Esophagus mucosa (tissue), 1 donor: ENCODE data around the gene B4GALT1. TPM values are rescaled to one million over a fixed set of nuclear protein-coding genes. Genes with fewer than 3 reads are reported as not detected.
"Not testable (repeated sequence)": the region's sequence is repeated elsewhere in the genome, so short reads cannot be mapped to it uniquely, and the experiment has no call there.

Source experiments
- ATAC-seq: fragments of 200-7000 bp; cut with Tn5 transposase; one replicate; pipeline ENCODE4 v1.9.1; 2020
- total RNA-seq: library from RNA; stranded (reverse); gene quantifications from one replicate; pipeline ENCODE4 v1.2.4, GENCODE V29; 2023
- donor health status: DM: yes; HTN: yes; CAD: no.

B4GALT1 gene
- total RNA-seq, 1 donor from 2014 or later, result 50.9 TPM

DNA sequence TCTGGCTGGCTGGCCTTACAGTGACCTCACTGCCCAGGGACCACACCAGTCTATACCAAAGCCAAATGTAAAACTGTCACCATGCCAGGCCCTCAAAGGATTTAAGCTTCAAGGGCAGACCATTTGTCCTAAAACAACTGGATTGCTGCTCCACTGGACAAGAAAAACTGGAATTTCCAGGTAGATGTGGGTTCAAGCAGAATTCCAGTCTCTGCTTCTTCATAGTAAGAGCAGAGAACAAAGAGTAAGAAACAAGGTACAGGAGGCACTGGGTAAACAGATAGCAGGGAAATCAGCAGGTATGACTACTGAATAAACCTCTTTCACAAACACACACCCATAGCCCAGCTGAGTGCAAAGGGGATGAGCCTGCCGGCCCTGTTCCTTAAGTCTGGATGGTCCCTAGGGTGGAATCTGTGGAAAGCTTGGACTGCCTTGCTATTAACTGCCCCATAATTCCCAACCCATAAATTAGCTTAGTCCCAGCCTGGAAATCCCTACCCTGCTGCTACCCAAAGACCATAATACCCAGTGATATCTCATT lies 5.5 kb downstream of the B4GALT1 start:
- peak; percentile 69 for ATAC-seq

GRCh38 chr9:33161011-33161588 lies 6.0 kb downstream of the B4GALT1 start:
- peak; percentile 69 for ATAC-seq

DNA sequence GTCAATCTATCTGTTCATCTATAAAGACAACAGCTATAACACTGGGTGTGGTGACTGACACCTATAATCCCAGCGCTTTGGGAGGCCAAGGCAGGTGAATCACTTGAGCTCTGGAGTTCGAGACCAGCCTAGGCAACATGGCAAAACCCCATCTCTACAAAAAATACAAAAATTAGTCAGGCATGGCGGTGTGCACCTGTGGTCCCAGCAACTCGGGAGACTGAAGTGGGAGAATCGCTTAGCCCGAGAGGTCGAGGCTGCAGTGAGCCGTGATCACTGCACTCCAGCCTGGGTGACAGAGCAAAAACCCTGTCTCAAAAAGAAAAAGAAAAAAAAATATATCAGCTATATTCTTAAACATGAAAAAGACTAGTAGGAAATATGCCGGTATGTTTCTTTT lies 6.7 kb downstream of the B4GALT1 start:
- ATAC-seq, result not testable (repeated sequence)

GRCh38 chr9:33159777-33160127 lies 7.4 kb downstream of the B4GALT1 start:
- peak; percentile 12 for ATAC-seq

GRCh38 chr9:33158843-33159776 lies 8.0 kb downstream of the B4GALT1 start:
- peak; percentile 46 for ATAC-seq

DNA sequence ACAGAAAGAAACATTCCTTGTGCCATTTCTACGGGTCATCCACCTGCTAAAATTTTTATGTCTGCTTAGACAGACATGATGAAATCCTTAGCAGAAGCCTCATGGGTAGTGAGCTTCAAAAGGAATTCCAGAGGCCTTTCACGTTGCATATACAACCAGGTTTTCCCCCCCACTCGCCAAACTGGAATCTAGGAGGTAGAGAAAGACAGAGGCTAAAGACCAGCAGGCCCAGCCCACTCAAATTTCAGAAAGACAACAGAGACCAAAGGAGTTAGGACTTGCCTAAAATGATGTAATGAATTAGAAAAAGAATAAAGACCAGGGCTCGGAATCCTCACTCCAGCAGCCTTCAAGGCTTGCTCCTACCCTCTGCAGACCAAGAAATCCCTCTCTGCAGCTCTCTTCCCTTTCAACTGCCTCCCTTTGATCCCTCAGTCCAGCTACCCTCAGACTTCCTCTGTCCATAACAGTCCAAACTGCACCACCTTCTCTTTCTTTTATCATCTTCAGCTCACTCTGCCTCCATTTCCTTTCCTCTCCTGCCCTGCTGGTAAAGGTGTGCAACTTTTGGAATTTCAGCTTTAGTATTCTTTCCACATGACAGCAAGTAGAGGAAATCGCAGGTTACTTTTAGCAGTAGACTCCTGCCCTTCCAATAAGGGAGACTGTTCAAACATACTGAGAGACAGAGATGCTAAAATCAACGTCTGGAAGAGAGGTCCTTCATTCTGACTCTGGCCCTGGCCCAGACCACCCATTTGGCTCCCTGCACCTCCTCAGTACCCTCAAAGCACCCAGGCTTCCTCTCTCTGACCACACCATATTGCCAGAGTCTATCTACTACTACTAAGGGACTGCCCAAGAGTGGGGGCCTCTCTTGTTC lies 8.9 kb downstream of the B4GALT1 start:
- no peak for ATAC-seq

- ATAC-seq, result no peak
Observed at GRCh38 chr9:33155393-33155792, 11.7 kb downstream of the B4GALT1 start.

DNA sequence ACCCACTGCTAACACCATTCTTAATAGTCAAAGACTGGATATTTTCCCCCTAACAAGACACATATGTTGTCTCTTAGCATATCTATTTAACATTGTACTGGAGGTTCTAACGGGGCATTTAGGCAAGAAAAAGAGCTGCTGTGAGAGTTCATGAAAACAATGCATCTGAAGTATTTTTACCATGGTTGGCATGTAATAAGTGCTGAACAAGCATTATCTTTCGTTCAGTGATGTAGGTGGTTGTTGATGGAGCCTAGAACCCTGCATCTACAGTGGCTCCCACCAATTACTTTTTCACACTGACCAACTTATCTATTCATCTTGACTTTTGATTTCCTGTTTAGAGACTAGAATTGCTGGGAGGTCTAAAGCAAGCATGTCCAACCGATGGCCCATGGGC lies 12.8 kb downstream of the B4GALT1 start:
- ATAC-seq, result no peak

DNA sequence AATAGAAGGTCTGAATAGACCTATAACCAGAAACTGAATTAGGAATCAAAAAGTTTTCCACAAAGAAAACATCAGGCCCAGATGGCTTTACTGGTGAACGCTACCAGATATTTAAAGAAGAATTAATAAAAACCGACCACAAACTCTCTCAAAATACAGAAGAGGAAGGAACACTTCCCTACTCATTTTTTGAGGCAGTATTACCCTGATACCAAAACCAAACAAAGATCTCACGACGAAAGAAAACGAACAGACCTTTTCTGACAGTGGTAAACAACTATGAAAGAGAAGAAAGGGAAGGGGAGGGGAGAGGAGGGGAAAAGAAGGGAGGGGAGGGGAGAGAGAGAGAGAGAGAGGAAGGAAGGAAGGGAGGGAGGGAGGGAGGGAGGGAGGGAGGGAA lies 13.5 kb downstream of the B4GALT1 start:
- ATAC-seq, result no peak

DNA sequence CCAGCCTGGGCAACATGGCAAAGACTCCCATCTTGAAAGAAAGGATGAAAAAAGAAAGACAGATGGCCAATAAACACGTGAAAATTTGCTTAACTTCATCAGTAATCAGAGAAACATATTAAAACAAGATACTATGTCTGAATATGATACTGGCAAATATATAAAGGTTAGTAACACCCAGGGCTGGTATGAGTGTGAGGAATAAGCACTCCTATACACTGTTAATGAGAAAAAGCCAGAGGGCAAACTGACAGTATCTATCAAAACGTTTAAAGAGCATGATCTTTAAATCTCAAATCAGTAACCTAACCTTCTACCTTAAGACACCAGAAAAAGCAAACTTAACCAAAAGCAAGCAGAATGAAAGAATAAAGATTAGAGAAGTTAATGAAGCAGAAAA lies 14.1 kb downstream of the B4GALT1 start:
- ATAC-seq, result no peak

GRCh38 chr9:33151601-33152000 lies 15.5 kb downstream of the B4GALT1 start:
- no peak for ATAC-seq

DNA sequence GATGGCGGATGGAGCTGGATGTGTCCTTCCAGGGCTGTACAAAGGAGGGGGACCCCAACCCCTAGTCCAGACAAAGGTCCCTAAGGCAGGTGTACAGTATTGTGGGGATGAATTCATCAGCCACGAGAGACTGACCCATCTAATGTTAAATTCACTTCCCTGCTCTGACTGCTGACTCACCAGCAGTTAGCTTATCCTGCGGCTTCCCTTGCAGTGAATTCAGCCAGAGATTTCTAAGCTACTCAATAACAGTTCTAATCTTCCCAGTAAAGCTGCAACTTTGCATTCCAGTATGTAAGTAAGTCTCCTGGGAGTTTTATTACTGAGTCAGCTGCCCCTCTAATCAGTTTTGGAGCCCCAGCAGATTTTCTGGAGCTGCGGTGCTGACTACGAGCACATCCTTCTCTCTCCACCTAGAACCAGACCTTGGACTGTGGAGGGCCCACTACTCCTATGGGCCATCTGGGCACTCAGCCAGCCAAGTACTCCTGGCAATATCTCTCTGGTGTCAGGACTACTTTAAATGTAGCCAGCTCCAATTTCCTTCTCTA lies 16.1 kb downstream of the B4GALT1 start:
- ATAC-seq, result peak; percentile 55

DNA sequence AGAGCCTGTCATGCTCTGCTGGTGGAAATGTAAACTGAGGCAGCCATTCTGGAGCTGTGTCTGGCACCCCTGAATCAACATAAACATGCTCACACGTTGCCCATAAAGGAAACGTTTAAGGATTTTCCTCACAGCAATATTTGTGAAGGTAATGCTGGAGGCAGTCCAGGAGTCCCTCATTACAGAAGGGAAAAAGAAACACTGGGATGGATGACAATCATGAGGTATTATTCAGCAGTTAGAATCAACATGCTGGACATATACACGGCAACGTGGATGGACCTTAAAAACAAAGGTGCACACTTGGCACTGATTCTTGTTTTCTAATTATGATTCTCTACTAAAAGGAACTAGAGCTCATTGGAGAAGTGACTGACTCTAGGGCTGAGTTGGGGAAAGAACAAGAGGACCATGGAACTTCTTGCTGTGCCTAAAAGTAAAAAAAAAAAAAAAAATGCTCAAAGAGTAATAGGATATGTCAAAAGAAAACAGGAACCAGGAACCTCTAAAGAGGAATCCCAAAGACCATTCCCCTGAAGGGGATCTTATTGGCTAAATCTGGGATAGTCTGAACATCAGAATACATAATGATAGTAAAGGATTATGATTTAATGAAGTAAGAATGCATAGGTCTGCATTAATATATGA lies 18.6 kb downstream of the B4GALT1 start:
- no peak for ATAC-seq

DNA sequence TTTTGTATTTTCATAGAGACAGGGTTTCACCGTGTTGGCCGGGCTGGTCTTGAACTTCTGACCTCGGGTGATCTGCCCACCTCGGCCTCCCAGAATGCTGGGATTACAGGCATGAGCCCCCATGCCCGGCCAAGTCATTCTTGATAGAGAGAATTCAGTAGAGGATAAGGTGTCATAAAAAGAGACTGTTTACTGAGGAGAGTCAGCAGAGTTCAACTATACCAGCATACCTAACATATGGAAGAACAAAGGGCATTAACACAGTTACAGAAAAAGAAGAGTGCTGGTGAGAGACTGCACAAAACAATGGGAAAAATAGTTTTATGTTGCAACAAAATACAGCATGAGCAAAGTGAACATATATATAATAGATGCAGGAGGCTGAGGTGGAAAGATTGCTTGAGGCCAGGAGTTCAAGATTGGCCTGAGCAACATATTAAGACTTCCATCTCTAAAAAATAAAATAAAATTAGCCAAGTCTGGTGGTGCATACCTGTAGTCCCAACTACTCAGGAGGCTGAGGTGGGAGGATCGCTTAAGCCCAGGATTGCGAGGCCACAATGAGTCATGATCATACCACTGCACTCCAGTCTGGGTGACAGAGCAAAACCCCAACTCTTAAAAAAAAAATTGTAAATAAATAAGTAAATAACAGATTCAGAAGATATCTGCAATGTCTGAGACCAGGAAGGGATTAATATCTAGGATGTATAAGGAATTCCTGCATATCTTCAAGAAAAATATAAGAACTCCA lies 19.5 kb downstream of the B4GALT1 start:
- ATAC-seq, result no peak

DNA sequence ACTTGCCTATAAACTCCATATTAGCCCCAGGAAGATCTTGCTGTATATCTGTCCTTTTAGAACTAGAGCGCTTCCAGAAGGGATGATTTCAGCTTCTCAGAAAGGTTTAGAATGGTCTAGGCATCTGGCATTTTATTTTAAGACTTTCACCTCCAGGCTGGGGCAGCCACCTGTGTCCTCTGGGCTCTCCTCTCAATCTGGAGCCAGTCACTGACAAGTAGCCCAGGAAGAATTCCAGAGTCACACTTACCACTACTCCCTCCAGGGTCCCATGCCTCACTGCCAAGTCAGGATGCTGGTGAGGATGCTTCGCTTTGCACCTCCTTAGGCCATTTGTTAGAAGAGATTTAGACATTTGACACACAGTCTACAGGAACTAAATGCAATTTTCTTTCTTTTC lies 20.8 kb downstream of the B4GALT1 start:
- ATAC-seq, result no peak

DNA sequence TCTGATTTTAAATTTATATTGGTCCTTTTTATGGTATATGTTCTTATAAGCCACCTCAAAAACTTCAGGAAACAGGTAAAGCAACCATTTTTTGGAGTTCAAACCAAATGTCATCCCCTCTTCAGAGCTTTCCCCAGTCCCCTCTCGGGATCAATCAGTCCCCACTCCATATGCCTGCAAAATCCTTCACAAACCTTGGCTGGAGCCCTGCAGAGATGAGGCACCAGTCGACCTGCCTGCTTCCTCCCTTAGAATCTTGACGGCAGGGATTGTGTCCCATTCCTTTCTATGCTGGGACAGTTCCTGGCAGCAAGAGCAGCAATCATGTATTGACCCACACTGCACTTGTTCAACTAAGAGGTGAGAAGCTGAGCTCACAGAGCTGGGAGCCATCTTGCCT lies 22.6 kb downstream of the B4GALT1 start:
- no peak for ATAC-seq

GRCh38 chr9:33143241-33143661 lies 23.9 kb downstream of the B4GALT1 start:
- no peak for ATAC-seq

- no peak for ATAC-seq
Observed at GRCh38 chr9:33142535-33142934, 24.6 kb downstream of the B4GALT1 start.

DNA sequence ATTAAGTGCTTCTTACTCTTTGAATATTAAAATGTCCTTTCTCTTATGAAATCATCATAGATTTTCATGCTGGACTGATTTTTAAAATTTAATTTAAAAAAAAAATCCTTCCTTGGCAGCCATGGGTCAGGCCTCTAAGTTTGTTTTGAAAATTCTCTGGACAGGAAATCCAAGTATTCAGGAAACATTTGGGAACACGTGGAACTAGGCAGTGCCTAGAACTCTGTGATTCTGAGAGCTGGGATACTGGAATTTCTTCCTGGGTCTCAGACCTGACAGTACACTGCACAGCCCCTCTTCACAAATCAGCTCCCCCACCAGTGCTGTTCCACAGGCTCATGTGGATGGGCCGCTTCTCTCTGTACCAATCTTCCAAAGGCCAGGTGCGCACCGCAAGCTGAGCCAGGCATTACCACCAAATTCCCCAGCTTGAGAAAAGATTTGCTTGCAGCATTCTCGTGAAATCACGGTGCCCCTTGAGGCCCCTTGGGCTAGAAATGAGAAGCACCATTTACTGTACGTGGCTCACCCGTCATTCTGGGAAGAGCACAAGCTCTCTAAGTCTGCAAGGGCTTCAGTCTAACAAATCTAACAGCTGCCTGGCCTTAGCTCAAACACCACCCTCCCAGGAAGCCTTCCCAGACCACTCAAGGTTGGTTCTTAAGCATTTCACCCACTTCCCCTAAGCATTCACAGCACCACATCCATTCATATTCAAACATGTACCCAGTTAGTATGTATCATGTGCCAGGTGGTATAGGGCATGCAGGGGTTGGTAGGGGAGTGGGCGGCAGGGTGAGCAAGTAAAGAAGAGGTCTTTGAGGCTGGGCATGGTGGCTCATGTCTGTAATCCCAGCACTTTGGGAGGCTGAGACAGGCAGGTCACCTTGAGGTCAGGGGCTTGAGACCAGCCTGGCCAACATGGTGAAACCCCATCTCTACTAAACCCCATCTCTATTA lies 26.5 kb downstream of the B4GALT1 start:
- ATAC-seq, result no peak
